ENCODE measurements around the gene RIT1. TPM values are rescaled to one million over a fixed set of nuclear protein-coding genes. Genes with fewer than 3 reads are reported as not detected.
"Not testable (repeated sequence)": the region's sequence is repeated elsewhere in the genome, so short reads cannot be mapped to it uniquely, and the experiment has no call there.

Gene RIT1
- total RNA-seq, 1 experiment from 2014 or later, result 26.4 TPM

DNA sequence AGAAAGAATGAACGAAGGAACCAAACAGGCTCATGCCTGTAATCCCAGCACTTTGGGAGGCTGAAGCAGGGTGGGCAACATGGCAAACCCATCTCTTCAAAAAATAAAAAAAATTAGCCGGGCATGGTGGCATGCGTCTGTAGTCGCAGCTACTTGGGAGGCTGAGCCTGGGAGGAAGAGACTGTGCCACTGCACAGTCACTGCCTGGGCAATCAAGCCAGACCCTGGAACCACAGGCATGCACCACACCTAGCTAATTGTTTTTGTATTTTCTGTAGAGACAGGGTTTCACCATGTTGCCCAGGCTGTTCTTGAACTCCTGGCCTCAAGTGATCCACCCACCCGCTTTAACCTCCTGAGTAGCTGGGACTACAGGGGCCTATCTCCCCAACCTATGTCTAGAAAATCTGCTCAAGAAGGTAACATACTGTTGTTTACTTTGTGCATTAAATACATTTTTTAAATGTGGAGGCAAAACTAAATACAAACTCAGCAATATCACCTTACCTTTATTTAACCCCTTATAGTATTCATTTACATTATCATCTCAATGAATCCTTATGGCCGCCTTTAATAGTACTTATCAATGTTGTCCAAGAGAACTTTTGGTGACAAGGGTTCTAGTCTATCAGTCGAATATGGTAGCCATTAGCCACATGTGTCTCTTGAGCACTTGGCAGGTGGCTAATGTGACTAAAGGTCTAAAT lies 20.3 kb upstream of the RIT1 start:
- Histone ChIP-seq H3K18ac (ENCODE audit: insufficient read length, low read depth, low read length) (no peak overlapping the region), H3K56ac (ENCODE audit: insufficient read length, low read depth, low read length) (no peak overlapping the region), H3K27me3 (ENCODE audit: insufficient read depth, low read length) (no peaks in the 10 kb centered on the region), H4K5ac (ENCODE audit: insufficient read length, low read depth, low read length) (no peak overlapping the region), H2BK120ac (ENCODE audit: low read depth, low read length, poor library complexity, severe bottlenecking) (no peak overlapping the region), H3K79me2 (ENCODE audit: insufficient read depth, low read length) (peaks cover 19% of the 10 kb centered on the region; the same call in 1 of the 2 replicates), H3K79me1 (ENCODE audit: insufficient read depth, low read depth, low read length, poor library complexity, severe bottlenecking) (peaks cover 9% of the 10 kb centered on the region), H2BK15ac (ENCODE audit: low read depth, low read length) (no peak overlapping the region), H3K9ac (ENCODE audit: extremely low read depth, insufficient read length, low read length) (no peak overlapping the region), H3K4me2 (ENCODE audit: insufficient read depth, insufficient read length, low read length) (peak overlapping the region; percentile 37), H3K23ac (ENCODE audit: insufficient read length, low read depth, low read length) (no peak overlapping the region), H2AFZ (ENCODE audit: low read length) (no peak overlapping the region), H3K14ac (ENCODE audit: insufficient read depth, low read length) (no peak overlapping the region), H2BK20ac (ENCODE audit: low read depth, low read length, poor library complexity, severe bottlenecking) (no peak overlapping the region), H3K4ac (ENCODE audit: low read depth, low read length) (no peak overlapping the region), H3K27ac (ENCODE audit: insufficient read length, low read depth, low read length) (no peak overlapping the region), H3T11ph (ENCODE audit: low read length) (no peak overlapping the region), H2BK5ac (ENCODE audit: insufficient read length, low read length) (no peak overlapping the region), H2AK5ac (ENCODE audit: insufficient read length, low read length) (no peak overlapping the region), H3K23me2 (ENCODE audit: insufficient read length, low read depth, low read length, poor library complexity, severe bottlenecking) (peaks cover 6% of the 10 kb centered on the region), H4K8ac (replicated peaks; ENCODE audit: insufficient read length, low read depth, low read length) (no peak overlapping the region), H4K91ac (ENCODE audit: insufficient read length, low read depth, low read length) (no peak overlapping the region), H2BK12ac (ENCODE audit: insufficient read length, low read depth, low read length) (no peak overlapping the region), H4K20me1 (ENCODE audit: control insufficient read depth, insufficient read depth, insufficient read length) (no peaks in the 10 kb centered on the region), H3K4me1 (ENCODE audit: insufficient read depth, low read length) (no peaks in the 10 kb centered on the region; the same call in 1 of the 2 replicates), H3K9me3 (ENCODE audit: control insufficient read depth, low read depth, low read length) (no peaks in the 10 kb centered on the region)
- Mint-ChIP-seq H3K4me1 (peaks cover 17 to 21% of the 10 kb centered on the region in 2 experiments), H3K27ac (peak overlapping the region in 1 of 3 experiments; percentile 88; a peak in 3 of 7 replicates), H3K4me3 (peak overlapping the region; percentile 42 to 50; a peak in 3 of 5 replicates), H3K27me3 (ENCODE audit: low read depth) (no peaks in the 10 kb centered on the region), H3K36me3 (ENCODE audit: insufficient read depth in 1 of 3, low read depth in 3 of 3) (peaks cover 41 to 54% (median 46%) of the 10 kb centered on the region in 3 experiments), H3K9me3 (no peaks in the 10 kb centered on the region)
- WGBS (ENCODE audit: extremely low coverage, insufficient read length, low lambda C conversion rate), result no CpG with 5 or more reads among the region's 7 CpGs
- TF ChIP-seq, protein P1, sequence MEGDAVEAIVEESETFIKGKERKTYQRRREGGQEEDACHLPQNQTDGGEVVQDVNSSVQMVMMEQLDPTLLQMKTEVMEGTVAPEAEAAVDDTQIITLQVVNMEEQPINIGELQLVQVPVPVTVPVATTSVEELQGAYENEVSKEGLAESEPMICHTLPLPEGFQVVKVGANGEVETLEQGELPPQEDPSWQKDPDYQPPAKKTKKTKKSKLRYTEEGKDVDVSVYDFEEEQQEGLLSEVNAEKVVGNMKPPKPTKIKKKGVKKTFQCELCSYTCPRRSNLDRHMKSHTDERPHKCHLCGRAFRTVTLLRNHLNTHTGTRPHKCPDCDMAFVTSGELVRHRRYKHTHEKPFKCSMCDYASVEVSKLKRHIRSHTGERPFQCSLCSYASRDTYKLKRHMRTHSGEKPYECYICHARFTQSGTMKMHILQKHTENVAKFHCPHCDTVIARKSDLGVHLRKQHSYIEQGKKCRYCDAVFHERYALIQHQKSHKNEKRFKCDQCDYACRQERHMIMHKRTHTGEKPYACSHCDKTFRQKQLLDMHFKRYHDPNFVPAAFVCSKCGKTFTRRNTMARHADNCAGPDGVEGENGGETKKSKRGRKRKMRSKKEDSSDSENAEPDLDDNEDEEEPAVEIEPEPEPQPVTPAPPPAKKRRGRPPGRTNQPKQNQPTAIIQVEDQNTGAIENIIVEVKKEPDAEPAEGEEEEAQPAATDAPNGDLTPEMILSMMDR (conservative IDR thresholded peaks at IDR 0.05), result no peak
- DNase-seq, result no peak

DNA sequence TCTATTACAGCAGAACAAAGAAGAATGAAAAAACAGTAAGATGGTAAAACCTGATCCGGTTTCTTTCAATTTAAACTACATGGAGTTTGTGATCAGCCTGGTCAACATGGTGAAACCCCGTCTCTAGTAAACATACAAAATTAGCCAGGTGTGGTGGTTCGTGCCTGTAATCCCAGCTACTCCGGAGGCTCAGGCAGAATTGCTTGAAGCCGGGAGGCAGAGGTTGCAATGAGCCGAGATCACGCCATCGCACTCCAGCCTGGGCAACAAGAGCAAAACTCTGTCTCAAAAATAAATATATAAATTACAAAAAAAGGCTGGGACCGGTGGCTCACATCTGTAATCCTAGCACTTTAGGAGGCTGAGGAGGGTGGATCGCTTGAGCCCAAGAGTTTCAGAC lies 19.6 kb upstream of the RIT1 start:
- not testable (repeated sequence) for H3K27me3 ChIP-seq (ENCODE audit: insufficient read depth, low read length); H2AFZ ChIP-seq (ENCODE audit: low read length); H3K9ac ChIP-seq (ENCODE audit: extremely low read depth, insufficient read length, low read length); H3K9me3 Mint-ChIP-seq; H2BK5ac ChIP-seq (ENCODE audit: insufficient read length, low read length); H3K27ac ChIP-seq (ENCODE audit: insufficient read length, low read depth, low read length); H3K56ac ChIP-seq (ENCODE audit: insufficient read length, low read depth, low read length); H3K14ac ChIP-seq (ENCODE audit: insufficient read depth, low read length); H2BK15ac ChIP-seq (ENCODE audit: low read depth, low read length); H3K4ac ChIP-seq (ENCODE audit: low read depth, low read length); H3K23me2 ChIP-seq (ENCODE audit: insufficient read length, low read depth, low read length, poor library complexity, severe bottlenecking); H2BK120ac ChIP-seq (ENCODE audit: low read depth, low read length, poor library complexity, severe bottlenecking); H4K91ac ChIP-seq (ENCODE audit: insufficient read length, low read depth, low read length); H3T11ph ChIP-seq (ENCODE audit: low read length); DNase-seq; H2BK12ac ChIP-seq (ENCODE audit: insufficient read length, low read depth, low read length); H4K8ac ChIP-seq (replicated peaks; ENCODE audit: insufficient read length, low read depth, low read length); H4K5ac ChIP-seq (ENCODE audit: insufficient read length, low read depth, low read length); H3K18ac ChIP-seq (ENCODE audit: insufficient read length, low read depth, low read length); H2AK5ac ChIP-seq (ENCODE audit: insufficient read length, low read length); H3K4me1 ChIP-seq (ENCODE audit: insufficient read depth, low read length); H3K9me3 ChIP-seq (ENCODE audit: control insufficient read depth, low read depth, low read length); H3K79me1 ChIP-seq (ENCODE audit: insufficient read depth, low read depth, low read length, poor library complexity, severe bottlenecking); H3K23ac ChIP-seq (ENCODE audit: insufficient read length, low read depth, low read length); H2BK20ac ChIP-seq (ENCODE audit: low read depth, low read length, poor library complexity, severe bottlenecking); H3K27me3 Mint-ChIP-seq (ENCODE audit: low read depth); H3K4me2 ChIP-seq (ENCODE audit: insufficient read depth, insufficient read length, low read length); H4K20me1 ChIP-seq (ENCODE audit: control insufficient read depth, insufficient read depth, insufficient read length)
- peaks cover 46 to 62% (median 54%) of the 10 kb centered on the region in 3 experiments for H3K36me3 Mint-ChIP-seq (ENCODE audit: insufficient read depth in 1 of 3, low read depth in 3 of 3)
- H3K79me2 ChIP-seq (ENCODE audit: insufficient read depth, low read length), result peaks cover 19% of the 10 kb centered on the region; the same call in 1 of the 2 replicates
- H3K27ac Mint-ChIP-seq, result peak overlapping the region in 1 of 3 experiments; percentile 27; a peak in 3 of 7 replicates
- peak overlapping the region in 1 of 2 experiments; percentile 50; a peak in 3 of 5 replicates for H3K4me3 Mint-ChIP-seq
- peaks cover 17 to 21% of the 10 kb centered on the region in 2 experiments for H3K4me1 Mint-ChIP-seq
- no CpG with 5 or more reads among the region's 10 CpGs for WGBS (ENCODE audit: extremely low coverage, insufficient read length, low lambda C conversion rate)
